NOMO-1 treated with dmso at 0.1 percent for 144 hours (cell line): Measurements from ENCODE around the gene EPN2.

Source experiments
- DNase-seq: peaks from one replicate; lab custom pipeline; 2025; ENCODE audit not compliant: unreplicated experiment; lab: John Stamatoyannopoulos, UW

Gene EPN2

DNA sequence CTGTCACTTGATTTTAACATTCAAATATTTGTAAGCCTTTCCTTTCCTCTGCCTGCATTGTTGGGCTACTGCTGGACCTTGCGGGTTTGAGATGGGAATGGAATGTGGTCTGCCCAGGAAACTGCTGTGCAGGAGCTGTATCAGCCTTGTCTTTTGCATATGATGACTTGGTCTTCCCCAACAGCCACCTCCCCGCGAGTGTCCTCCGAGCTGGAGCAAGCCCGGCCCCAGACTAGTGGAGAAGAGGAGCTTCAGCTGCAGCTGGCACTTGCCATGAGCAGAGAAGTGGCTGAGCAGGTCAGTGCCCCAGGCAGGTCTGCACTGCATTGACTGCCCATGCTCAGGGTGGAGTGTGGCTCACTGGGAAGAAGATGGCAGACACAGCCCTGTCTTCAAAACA lies 72.5 kb downstream of the EPN2 start:
- DNase-seq = no peak

DNA sequence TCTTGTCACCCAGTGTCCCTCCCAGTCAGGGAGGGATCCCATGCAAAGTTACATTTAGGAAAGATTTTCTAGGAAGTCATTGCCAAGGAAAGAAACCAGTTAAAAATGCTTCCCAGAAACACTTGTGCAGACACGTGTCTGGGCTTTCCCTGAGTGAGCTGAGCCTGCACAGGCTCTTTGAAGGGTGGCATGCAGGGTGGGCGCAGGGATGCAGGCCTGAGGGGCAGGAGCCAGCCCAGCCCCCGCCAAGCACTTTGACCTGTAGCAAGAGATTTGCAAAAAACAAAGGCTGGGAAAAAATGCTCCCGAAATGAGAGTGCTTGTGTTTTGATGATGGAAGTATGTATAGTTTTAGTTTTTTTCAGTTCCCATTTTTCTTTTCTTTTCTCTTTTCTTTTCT lies 73.0 kb downstream of the EPN2 start:
- no peak for DNase-seq

DNA sequence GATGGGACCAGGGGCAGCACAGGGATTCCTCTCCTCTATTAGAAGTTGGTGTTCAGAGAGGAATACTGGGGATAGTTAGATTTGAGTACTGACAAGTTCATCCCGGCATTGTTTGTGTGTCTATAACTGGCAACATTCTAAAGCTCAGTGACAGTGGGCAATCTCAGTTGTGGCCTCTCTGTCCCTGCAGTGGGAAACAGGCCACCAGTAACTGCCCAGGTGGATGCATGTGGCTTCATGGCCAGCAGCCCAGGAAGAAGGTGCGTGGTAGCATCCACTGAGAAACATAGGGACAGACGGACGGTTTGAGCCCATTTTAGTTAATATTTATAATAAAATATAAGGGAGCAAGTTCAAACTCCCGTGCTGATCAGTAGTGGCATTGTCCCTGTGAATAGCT lies 73.8 kb downstream of the EPN2 start:
- DNase-seq = no peak

DNA sequence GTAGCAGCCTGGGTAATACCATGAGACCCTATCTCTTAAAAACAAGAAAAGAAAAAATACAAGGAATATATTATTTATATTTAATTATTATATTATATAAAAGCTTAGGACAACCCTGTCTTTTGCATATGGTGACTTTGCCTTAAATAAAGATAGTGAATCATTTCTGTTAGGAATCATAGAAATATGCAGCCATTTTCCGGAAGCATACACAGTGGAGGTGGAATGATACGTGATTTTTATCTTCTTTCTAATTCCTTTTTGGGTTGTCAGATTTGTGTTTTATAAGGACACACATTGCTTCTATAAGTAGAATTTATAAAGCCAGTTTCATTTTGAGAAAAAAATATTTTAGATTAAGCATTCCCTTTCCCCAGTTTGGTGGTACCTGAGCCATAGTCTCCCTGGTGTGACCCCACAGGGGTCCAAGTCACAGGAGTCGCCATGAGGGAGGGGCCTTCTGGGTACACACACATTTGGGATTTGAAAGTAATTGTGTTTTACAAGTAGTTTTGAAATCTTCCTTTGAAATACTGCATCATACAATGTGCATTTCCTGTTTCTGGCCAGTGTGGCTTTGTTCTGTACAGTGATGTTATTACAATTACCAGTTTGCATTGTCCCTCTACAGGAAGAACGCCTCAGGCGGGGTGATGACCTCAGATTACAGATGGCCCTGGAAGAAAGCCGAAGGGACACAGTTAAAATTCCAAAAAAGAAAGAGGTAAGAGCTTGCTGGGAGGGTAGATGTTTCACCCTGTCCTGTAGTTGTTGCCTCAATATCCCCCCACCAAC lies 74.5 kb downstream of the EPN2 start:
- DNase-seq = no peak

DNA sequence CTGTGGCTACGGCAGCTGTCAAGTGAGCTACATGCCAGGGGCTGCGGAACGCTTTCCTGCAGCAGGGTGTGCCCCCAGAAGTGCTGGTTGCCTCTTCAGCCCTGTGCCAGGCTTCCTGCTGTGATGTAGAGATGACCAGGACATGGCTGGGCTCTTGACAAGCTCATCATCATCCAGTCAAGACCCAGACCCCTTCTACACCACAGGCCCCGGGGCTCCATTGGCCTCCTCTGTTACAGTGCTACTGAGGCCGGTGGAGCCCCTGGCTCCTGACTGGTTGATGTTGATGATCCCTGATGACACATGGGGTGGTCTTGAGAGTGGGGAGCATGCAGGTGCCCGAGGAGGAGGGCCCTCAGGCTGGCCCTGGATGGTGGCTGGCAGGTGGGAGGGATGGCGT lies 75.2 kb downstream of the EPN2 start:
- no peak for DNase-seq

DNA sequence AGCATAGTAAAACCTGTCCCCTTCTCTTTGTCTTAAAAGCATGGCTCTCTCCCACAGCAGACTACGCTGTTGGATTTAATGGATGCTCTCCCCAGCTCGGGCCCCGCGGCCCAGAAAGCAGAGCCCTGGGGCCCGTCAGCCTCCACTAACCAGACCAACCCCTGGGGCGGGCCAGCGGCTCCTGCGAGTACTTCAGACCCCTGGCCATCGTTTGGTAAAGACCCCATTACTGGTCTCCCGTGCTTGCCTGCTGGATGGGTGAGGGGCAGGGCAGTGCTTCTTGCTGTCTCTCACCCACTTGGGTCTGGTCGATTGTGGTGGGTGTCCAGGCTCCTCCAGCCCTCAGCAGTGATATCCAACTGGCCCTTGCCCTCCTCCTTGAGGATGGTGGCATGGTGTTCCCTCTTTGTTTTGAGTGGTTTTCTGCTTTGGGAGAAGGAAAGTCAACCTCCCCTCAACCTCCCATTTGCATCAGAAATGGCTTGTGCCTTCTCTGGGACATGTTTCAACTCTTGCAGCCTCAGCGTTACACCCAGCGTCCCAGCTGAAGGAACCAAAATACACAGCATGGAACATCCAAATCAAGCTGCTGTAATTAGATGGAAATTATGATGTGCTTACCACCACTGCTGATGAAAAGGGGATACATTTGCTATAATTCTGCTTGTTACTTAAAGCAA lies 76.0 kb downstream of the EPN2 start:
- no peak for DNase-seq

DNA sequence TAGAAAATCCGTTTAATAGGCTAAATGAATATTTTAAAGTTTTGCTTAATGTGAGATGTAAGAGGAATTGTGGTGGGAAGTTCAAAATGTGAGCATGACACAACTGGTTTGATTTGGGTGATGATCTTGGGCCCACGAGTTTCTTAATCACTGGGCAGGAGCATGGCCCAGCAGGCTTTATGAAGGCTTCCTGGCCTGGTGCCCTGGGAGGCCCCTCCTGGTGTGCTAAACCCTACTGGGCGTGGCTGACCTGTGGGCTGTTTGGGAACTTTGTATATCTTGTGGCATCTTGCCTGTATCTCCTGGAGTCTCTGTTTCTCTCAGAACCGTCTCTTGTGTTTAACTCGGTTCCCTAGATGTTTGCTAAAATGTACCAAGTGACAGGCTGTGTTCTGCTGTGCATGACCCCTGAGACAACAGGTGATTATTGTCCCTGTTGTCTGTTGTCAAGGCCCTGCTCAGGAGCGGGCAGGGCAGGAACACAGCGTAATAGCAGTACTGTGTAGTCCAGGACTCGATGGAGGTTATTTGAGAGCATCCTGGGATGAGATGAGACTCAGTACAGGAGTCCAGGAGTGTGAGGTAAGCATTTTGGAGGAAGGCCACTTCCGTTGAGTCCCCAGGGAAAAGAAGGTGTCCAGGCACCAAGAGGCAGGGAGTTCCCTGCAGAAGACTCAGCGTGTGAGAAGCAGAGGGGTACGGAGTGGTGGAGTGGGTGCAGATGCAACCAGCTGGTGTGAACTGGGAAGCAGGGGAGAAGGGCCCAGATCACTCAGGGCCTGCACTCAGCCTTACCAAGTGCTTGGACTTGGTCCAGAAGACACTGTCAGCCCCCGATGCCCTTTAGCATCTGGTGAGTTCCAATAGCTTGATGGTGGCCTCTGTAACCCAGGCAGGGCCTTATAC lies 76.8 kb downstream of the EPN2 start:
- DNase-seq = no peak

DNA sequence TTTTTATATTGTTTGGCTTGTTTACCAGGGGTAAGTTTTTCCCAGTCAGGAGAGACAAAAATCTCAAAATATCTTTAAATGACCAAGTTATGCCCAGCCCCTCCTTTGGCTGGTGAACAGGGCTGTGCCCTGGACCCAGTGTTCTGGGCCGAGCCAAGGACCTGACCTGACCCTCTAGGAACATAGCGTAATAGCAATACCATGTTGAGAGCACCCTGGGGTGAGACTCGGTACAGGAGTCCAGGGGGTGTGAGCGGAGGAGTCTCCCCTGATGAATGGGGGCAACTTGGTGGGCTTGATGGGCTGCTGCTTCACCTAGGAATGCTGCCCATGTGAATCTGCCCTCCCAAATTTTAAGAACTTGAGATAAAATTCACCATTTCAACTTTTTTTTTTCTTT lies 77.9 kb downstream of the EPN2 start:
- no peak for DNase-seq

DNA sequence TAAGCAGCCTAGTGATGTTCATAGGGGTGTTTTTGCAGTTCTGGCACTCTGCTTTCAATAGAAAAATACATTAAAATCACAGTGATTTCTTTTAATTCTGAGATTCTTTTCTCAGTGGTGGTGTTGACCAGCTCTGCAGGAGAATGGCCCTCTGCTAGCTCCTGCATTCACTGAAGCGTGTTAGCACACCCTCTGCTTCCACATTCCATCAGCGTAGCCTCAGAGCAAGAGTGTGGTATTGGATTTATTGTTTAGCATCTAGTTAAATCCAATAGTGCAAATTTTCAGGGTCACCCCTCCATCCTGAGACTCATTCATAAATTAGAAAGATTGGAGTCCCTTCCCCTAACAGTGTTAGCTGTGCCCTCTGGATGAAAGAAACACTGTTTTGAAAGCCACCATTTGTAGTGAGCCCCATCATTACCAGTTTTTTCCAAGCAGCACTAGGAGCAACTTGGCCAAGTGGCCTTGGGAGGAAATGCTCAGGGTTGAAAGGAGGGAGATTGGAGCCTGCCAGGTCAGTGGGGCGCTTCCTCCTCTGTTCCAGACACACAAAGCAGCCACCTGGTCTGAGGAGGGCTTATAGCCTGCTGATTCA lies 79.7 kb downstream of the EPN2 start:
- DNase-seq = no peak

DNA sequence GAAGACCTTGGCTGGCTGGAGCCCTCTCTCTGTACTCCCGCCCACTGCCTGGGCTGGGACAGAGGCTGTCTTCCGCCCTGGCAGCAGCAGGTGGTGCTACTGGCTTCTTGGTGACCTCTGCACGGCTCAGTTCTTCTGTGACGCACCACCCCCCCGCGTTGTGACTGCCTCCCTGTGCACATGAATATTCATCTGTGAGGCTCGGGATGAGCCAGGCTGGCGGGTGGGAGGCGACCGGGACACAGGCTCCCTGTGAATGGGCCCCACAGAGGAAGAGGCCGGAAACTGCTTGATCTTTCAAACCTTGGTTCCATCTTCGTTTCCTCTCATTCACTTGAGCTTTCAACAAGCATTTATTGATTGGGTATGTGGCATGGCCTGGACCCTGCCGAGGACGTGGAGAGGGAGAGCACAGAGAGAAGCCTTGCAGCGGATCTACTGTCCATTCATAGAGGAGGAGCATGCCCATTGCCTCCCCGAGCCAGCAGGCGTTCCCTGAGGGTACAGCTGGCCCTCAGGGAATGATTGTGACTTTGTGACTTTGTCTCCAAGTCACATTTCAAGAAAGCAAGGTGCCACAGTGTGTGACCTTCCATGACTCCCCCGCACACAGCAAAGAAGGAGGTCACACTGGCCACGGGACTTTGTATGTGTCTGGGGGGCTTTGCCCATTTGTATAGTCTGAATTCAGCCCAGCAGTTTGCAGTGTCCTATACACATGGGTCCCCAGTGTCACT lies 80.4 kb downstream of the EPN2 start:
- no peak for DNase-seq

DNA sequence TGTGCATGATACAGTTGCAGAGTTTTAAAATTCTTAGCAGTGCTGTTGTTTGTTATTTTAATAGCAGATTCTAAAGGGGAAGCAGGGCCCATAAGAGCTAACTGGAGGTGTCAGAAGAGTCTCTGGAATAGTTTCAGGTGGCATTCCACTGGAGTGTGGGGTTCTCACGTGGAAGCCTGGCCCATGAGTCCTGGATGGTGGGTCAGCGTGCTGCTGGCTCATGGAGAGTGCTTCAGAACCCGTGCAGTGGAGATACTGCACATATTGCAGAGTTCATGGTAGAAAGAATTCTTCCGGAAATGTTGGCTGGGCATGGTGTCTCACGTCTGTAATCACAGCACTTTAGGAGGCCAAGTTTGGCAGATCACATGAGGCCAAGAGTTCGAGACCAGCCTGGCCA lies 81.4 kb downstream of the EPN2 start:
- DNase-seq = no peak

DNA sequence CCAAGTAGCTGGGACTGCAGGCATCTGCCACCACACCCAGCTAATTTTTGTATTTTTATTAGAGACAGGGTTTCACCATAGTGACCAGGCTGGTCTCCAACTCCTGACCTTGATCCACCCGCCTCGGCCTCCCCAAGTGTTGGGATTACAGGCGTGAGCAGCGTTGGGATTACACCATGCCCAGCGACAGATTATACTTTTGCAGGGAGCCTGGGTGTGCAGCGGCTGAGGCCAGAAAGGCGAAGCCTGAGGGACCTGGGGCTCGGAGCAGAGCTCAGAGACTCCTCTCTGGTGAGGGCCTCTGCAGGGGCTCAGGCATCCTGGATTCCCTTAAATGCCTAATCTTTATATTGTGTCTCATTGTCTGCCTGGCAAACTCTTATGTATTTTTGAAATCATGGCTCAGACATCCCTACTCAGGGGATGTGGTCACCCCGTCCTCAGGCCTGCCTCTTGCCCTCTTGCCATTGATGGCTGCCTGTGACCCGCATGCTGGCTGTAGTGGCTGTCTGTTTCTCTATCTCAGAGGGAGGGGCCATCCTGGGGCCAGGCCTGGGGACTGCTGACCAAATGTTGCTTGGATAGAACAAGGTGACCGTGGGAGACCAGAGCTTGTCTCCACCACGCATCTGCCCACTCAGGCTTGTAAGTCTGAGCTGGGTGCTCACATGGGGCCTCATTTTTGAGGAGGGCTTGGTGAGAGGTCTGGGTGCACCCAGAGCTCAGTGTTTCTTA lies 82.8 kb downstream of the EPN2 start:
- no peak for DNase-seq

DNA sequence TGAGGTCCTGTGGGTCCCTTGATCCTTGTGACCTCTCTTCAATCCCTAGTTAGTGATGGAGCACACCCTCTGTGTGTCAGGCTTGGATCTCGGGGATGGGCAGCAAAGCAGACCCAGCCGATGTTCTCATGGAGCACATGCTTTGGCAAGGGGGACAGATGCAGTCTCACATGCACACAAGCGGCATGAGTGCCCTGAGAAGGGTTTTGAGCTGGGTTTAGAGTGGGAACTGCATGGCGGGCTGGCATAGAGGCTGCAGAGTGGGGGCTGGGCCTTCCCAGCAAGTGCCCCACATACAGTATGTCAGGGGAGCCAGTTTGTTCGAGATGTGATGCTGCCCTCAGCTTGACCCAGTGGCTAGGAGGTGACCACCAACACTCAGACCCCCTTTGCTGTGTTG lies 83.7 kb downstream of the EPN2 start:
- DNase-seq = no peak

DNA sequence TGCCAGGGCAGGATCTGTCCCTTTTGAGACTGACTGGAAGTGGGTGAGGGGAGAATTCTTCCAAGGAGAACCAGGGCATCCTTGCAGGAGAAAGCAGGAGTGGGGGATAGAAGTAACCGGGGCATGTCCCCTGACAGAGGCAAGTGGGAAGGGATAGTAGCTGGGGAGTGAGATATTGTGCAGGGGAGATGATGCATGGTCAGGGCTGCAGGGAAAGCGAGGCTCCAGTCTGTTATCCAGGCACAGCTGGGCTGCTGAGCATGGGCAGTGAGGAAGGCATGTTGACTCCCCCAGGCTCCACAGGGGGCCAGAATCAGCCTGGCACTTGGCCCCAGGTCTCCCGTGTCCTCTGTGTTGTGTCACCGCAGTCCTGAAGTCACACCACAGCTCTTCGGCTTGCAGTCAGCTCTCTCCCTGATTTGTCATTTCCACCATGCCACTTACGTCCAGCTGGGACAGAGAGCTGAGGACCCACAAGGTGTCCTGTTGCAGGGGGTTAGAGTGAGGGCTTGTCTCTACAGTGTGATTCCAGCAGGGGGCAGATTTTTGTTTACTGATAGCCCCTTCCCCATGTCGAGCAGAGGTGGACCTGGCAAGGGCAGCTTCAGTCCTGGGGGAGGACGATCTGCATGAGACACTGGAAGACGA lies 84.4 kb downstream of the EPN2 start:
- DNase-seq = no peak

DNA sequence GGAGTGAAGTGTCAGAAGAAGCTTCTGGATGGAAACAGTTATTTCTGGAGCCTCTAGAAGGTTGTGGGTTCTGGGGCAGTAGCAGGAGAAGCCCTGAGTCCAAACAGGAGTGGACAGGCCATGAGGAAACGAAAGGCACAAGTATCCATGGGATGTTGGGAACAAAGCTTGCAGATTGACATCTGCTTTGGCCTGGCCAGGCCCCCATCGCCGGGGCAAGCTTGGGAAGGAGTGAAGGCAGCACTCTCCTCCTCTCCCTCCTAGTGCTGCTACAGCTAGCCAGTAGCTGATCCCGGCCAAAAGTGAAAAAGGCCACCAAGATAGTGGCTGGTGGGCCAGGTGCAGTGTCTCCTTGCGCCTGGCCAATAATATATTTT lies 85.0 kb downstream of the EPN2 start:
- no peak for DNase-seq

DNA sequence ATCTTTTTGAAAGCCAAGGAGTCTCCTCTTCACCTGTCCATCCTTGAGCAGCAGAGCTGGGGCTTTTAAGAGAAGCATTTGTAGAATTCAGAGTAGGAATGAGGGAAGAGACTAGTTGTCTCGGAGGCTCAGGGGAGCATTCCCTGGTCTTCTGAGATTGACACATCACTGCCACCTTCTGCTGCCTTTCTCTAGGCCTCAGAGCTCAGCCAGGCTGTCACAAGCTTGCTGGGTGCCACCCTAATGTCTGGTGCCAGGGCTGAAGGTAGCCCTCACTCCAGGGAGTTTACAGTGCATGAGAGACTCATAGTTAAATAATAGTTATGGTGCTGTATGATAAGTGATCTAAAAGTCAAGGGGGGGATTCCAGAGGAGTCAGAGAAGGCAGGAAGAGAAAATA lies 85.7 kb downstream of the EPN2 start:
- DNase-seq = no peak

DNA sequence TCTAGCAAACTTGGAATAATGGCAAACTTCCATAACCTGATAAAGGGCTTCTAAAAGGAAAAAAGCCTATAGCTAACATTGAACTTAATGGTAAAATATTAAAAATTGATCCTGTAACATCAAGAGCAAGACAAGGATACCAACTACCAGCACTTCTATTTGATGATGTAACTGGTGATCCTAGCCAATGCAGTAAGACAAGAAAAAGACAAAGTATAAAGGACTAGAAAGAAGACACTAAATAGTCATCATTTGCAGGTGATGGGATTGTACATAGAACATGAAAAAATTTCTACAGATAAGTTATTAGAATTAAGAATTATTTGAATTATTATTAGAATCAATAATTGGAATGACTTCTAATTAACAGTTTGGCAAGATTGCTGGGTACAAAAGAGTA lies 88.4 kb downstream of the EPN2 start:
- DNase-seq = no peak

DNA sequence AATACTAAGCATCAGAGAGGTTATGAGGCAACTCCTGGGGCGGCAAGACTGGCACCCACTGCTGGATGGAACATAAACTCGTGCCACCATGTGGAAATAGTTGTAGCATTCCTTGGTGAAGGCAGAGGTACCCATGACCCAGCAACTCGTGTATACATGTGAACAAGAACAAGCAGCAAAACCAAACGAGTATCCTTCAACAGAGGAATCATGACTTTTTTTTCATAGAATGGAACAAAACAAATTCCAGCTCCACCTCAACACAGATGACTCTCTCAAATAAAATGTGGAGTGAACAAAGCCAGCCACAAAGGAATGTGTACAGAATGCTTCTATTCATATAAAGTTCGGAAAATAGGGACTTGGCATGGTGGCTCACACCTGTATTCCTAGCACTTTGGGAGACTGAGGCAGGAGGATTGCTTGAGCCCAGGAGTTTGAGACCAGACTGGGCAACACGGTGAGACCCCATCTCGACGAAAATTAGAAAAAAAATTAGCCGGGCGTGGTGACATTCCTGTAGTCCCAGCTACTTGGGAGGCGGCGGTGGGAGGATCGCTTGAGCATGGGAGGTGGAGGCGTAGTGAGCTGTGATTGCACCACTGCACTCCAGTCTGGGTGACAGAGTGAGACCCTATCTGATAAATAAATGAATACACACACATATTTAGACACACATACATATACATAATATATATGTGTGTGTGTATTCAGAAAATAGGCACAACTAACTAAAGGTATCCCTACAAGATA lies 90.0 kb downstream of the EPN2 start:
- DNase-seq = no peak
